NCI-H526 (cell line): Measurements from ENCODE around the gene AMMECR1.
"Not testable (repeated sequence)": the region's sequence is repeated elsewhere in the genome, so short reads cannot be mapped to it uniquely, and the experiment has no call there.

Experiments
- DNase-seq, 2 experiments: peaks; one replicate each; lab custom pipeline; 2025; lab: John Stamatoyannopoulos, UW

Gene AMMECR1

DNA sequence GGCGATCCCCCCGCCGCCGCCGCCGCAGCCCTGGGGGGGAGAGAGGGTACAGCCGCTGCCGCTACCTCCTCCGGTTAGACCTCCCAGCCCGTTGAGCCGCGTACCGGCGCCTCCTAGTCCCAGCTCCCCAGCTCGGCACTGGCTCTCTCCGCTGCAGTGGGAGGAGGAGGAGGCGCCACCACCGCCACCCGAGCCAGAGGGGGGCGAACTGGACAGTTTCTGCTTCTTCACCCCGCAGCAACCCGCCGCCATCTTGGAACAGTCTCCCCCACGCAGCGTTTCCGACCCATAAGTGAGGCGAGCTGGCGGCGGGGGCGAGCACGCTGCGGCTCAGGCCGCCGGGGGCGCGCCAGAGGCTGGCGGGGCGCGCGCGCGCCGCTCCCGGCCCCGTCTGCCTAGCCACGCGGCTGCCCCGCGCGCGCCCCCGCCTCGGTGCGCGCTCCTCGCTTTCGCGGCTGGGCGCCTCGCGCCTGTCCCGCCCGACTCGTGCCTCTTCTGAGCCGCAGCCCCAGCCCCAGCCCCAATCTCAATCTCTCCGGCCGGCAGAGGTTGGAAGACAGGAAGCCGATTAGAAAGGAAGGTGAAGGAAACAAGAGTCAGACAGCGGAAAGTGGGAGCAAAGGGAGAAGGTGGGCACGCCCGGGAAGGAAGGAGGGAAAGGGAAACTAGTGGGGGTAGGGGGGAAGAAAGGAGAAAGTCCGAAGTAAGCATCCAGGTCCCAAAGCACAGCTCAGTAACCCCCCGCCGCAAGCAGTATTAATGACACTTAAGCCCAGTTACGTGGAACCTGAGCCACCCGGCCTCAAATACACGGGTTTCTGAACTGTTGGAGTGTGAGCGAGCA is at the start of gene AMMECR1:
AMMECR1 (minus strand) TSS at position 266 of the 844 bp plus-strand sequence; CDS start at position 252, 14 bp downstream.
- DNase-seq, result peak; percentile 75 to 90

DNA sequence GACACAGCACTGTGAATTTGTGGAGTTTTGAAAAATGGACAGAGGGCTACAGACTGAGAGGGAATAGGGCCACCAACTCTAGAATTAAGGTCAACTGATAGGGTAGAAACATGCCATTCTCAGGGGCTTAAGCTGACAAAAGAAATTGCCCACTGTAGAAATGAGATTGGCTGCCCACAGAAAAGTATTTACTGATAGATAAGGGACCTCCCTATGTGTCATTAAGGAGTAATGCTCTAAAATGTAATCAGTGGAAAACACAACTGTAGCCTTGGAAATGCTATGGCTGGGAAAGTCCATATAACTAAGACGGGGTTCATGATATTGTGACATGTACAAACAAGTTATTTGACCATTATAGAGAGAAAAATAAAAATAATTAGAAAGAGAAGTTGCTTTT is 45.4 kb upstream of the AMMECR1 start:
- no peak for DNase-seq

DNA sequence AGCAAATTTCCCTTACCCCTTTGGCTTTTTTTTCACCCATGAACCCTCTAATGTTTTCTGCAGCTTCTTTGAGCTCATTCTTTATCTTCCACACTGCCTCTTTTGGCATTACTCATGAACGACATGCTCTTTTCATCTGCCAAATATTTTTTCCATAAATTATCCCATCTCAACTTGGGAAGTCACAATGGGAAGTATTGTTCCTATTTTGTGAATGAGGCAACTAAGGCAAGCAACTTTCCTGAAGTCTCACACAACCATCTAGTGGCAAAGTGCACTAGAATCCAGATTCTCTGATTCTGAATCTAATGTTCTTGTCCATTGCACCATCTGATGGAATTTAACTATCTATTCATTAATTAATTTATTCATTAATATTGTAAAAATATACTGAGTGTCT is 41.4 kb upstream of the AMMECR1 start:
- DNase-seq, result no peak

DNA sequence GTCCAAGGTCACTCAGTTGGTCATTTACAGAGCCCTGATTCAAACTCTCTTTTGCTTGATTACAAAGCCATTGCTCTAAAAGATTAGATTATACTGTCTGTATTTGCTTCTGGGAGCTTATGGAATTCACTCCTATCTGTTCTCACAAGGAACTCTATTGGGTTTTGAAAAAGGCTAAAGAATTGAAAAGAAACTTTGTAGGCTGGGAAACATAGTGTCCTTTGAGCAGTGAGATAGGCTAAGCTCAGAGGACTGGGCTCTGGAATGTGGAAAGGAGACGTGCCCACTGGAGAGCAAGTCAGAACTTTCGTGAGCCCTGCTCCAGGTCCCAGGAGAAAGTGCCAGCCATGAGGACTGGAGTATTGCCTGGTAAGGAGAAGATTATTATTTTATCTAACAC is 40.7 kb upstream of the AMMECR1 start, which contains the start of gene RTL9:
RTL9 (plus strand) TSS at position 301 of the 400 bp plus-strand sequence. CDS start 91,770 bp downstream, outside the sequence.
- DNase-seq, result no peak

DNA sequence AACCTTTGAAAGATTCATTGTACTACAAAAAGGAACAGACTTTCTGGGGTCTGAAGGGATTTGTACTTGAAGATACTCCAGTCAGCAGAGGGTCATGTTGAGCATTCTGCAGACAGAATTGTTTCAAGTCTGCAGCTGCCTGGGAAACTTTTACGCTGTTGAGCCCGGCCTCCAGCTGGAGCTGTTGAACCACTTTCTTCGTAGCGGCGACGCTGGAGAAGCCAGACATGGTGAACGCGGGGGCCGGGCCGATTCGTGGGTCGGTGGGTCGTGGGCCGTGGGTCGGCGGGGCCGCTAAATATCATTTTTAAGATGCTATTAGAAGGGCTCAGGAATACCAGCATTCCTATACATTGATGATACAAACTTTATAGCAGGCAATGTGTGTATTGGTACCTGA is 28.8 kb upstream of the AMMECR1 start:
- DNase-seq, result no peak

DNA sequence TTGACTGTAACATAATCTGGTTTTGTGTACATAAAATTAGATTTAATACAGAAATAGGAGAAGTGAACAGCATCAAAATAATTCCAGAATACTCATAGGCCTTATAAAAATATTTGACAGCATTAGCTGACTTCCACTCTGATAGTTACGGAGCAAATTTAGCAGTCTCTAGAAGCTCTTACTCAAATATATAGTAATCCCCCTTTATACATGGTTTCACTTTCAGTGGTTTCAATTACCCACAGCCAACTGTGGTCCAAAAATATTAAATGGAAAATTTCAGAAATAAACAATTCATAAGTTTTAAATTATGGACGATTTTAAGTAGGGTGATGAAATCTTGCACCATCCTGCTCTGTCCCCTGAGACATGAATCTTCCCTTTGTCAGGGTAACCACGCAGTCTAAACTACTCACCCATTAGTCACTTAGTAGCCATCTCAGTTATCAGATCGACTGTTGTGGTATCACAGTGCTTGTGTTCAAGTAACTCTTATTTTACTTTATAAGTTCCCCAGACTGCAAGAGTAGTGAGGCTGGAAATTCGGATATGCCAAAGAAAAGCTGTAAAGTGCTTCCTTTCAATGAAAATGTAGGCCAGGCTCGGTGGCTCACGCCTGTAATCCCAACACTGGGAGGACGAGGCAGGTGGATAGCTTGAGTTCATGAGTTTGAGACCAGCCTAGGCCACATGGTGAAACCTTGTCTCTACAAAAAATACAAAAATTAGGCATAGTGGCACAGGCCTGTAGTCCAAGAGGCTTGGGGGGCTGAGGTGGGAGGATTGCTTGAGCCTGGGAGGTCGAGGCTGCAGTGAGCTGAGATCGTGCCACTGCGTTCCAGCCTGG is 23.5 kb upstream of the AMMECR1 start:
- DNase-seq, result no peak

DNA sequence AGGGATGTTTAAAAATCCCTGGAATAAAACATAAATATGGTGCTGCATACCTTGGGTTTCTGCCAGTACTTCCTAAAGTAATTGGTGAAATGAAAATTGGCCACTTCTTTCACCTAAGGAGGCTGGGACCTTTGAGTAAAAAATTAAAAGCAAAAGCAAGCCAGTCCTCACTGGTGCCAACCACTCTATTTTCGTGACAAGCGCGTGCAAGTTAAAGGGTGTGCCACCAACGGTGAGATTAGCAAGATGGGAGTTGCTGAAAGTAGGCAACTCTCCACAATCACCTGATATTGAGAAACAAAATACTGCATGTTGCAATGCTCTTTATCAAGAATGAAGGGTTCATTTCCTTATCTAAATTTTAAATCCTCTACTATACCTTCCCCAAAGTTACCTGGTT is 21.1 kb upstream of the AMMECR1 start:
- no peak for DNase-seq

DNA sequence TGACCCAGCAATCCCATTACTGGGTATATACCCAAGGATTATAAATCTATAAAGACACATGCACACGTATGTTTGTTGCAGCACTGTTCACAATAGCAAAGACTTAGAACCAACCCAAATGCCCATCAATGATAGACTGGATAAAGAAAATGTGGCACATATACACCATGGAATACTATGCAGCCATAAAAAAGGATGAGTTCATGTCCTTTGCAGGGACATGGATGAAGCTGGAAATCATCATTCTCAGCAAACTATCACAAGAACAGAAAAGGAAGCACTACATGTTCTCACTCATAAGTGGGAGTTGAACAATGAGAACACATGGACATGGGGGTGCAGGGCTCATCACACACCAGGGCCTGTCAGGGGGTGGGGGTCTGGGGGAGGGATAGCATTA is 15.6 kb upstream of the AMMECR1 start:
- not testable (repeated sequence) for DNase-seq

DNA sequence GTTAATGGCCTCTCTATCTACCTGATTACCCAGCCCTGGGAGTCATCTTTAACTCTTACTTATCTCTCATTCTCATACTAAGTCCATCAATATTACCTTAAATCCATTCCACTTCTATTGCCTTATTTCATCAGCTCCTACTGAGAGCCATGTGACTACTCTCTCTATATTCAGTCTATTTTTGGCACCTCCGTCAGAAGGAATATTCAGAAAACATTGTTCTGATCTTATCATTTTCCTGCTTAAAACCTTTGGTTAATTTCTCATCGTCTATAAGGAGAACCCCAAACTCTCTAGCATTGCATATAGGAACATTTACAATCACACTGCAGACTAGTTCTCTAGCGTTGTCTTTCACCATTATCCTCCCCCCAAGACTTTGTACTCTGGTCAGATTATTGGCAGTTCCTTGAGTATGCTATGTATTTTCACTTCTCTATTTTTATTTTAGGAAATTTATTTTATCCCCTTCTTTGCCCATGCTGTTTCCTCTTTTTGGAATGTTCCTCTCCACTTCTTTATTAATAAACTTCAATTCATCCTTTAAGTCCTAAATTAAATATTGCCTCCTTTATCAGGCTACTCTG is 13.7 kb upstream of the AMMECR1 start:
- DNase-seq, result no peak

DNA sequence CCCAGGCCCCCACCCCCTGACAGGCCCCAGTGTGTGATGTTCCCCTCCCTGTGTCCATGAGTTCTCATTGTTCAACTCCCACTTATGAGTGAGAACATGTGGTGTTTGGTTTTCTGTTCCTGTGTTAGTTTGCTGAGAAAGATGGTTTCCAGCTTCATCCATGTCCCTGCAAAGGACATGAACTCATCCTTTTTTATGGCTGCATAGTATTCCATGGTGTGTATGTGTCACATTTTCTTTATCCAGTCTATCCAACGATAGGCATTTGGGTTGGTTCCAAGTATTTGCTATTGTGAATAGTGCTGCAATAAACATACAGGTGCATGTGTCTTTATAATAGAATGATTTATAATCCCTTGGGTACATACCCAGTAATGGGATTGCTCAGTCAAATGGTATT is 10.7 kb upstream of the AMMECR1 start:
- not testable (repeated sequence) for DNase-seq

DNA sequence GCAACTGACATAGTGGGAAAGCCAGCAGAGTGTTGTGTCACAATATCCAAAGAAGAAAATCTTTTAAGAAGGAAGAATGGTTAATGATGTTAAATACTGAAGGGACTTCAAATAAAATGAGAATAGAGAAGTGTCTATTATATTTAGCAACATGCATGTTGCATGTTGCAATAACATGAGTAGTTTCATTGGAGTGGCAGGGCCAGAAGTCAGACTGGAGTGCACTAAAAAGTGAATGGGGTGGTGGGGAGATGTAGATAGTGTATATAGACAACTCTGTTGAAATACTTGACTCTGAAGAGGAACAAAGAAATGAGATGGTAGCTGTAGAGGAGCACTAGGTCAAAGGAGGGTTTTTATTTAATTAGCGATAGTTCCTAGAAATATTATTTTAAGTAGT is 9.5 kb upstream of the AMMECR1 start:
- no peak for DNase-seq

DNA sequence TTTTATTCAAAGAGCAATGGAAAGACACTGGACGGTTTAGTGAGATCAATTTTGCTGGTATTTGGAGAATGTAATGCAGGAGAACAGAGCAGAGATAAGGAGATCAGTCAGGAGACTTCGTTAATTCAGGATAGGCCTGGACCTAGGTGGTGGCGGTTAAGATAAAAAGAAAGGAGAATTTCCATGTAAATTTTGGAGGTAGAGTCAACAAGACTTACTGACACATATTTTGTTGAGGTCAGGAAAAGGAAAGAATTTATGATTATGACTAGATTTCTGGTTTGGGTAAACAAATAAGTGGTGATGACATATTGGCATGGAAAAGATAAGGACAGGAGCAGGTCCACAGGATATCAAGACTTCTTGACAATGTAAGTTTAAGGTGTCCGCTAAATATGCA is 8.8 kb upstream of the AMMECR1 start:
- no peak for DNase-seq

DNA sequence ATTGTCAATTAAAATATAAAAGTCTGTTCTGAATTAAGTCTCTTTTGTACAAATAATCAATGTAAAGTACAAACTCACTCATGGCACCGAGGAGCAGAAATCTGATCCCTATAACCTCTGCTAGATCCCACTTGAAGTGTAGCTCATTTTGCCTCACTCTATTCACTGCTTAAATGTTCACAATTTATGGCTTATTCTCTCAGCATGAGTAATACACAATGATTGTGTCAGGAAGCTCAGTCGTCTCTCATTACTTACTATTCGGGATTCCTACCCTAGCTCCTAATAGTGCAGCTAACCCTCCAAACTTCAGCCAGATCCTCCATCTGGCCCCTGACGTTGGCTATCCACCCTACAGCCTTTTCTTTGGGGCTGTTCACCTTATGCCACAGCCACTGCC is 4.7 kb upstream of the AMMECR1 start:
- no peak for DNase-seq

DNA sequence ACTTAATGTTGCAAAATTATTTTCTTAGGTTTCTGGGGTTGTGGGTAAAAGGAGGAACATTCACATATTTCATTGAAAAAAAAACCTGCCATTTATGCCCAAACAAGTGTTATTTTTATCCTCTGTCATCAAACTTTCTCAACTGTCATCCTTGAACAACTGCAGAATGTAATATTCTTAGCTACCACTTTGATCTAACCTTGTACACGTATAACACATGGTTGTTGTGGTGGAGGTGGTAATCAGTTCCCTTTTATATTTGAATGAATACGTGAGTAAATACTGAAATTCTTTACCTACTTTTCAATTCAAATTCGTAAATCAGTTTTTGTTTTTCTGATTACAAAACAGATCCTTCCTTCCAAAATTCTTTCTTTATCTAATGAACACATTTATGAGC is 3.8 kb upstream of the AMMECR1 start:
- DNase-seq, result no peak

DNA sequence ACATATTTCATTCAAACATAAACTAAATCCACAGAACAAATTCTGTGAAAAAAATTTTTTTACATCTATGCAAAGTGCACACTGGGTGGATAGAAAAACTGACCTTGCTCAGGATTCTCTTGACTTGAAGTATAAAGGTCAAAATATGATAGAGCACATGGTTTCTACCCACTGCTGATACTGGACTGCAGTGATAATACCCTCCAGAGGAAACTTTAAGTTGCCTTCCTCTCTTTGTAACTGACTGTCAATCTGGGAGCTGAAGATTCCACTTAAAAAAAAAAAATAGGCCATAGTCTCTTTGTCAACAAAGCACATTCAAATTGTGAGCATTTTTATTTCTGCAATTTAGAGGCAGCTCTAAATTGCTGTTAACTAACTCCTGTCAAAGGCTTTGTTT is 3.2 kb upstream of the AMMECR1 start:
- DNase-seq, result no peak

DNA sequence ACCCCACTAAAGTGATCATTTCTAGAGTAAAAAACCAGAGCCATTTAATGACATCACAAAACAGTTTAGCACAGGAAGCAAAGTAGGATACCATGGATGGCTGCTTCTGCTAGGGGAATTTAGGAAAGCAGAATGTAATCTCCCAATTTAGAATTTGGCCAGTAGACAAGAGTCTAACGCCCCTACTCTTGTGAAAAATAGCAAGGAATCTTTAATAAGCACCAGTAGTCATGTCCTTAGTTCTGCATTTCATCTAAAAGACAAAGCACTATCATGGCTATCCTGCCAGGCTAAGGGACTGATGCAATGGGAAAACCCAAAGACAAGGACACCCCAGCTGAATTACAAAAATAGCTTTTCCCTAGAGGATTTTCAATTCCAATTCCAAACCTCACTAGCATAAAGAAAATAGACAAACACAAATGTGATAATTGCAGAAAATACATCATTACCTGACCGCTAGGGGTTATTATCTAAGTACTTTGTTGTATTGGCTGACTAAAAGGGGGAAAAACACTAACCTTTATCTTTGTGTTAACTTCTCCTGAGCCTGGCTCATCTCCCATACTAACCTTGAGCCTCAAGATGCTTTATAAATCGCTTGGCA is 2.6 kb upstream of the AMMECR1 start:
- DNase-seq, result no peak

DNA sequence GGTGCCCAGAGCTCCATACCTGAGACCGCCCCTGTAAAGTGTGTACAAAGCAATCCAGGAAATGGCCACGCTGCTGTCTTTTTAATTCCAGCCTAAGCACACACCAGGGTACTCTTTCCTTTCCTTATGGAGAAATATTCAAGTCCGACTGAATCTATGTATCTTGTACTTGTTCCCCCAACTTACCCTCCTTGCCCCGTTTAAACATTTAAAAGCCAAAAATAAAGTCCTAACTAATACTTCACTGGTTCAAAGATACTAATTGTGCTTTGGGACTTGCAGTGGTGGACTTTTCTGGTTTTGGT is 731 bp upstream of the AMMECR1 start:
- DNase-seq, result no peak

DNA sequence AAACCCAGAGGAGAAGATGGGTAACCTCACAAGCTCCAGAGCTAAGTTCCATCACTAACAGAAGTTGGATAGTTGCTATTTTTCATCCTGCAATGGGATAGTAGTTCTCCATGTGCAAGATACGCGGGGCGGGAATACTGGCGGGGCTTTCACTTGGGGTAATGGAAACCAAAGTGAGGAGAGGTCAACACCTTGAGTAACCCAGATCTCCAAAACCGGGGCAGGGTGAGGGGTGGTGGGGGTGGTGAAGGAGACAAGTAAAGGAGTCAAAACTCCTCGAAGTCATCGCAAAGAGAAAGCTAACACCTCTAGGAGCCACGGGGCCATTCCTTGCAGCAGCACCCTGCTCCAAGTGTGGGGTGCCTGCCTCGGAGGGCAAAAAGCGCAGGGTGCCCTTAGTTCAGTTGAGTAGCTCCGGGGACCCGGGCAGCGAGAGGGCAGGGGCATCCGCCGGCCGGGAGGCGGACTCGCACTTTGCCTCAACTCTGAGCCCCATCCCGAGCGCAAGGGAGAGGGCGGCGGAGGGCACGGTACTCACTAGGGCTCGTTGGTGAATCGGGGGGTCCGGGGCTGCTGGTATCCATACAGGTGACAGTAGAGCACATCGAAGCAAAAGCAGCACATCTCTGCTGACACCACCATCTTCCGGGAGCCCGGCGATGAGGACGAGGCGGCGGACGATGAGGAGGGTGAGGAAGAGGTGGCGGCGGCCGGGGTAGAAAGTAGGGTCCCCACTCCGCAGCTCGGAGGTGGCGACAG is 645 bp downstream of the AMMECR1 start:
- peak; percentile 15 to 62 for DNase-seq

DNA sequence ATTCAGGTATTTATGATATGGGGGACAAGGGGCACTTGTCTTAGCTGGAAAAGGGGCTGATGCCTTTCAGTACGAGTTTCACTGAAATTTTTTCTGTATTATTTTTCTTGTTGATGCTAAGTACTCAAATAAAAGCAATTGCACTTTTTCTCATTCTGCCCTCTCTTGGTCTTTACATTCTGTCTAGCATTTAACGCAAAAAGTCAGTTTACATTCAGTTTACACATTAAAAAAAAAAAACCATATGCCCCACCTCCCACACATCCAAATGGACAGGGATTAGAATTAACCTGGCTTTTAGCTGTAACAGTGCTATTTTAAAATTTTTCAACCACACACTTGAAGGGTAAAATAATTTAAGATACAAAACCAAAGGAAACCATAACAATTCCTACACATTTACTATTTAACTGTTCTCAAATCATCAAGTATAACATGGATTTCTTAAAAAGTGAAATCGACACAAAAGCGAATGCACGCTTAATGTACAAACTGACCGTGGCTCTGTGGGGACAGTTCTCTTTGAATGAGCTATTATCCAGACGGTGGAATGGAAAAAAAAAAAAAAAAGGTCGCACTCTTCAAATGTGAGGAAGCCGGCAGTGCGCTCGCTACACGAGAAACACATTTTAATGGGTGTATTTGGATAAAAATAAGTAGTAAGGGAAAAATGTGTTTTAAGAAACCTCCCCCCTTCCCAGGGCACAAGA is 1.4 kb downstream of the AMMECR1 start:
- peak; percentile 29 to 37 for DNase-seq

DNA sequence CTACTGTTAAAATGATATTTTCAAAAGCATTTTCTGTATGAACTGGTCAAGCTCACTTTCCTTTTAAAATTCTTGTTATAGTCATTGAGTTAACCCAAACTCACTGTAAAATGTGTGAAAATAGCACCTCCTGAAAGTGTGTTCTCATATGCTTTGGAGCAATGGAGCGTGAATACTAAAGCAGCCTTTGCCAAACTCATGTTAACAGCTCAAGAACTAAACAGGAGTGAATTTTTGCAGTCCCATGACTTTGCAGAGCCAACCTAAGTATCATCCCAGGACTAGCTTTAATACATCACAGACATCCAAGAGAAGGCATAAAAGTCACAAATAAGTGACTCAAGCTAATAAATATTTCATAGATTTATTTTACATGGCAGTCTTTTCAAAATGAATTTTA is 2.3 kb downstream of the AMMECR1 start:
- DNase-seq, result no peak
